PFSK-1 (cell line): ENCODE data around the gene RAB6B.

Source experiments
- FOXP2 ChIP-seq: optimal IDR thresholded peaks from 2 replicates; pipeline ENCODE3; 2011; ENCODE audit warnings: borderline replicate concordance, control low read depth, inconsistent platforms; ENCODE audit not compliant: insufficient read depth; ENCODE audit errors: extremely low read length, extremely low read depth
- POLR2AphosphoS5 ChIP-seq: IDR thresholded peaks from 2 replicates; pipeline ENCODE4 v1.6.1; 2012; ENCODE audit warnings: low read depth, mild to moderate bottlenecking, control low read depth, low read length, moderate library complexity
- REST ChIP-seq, 2 experiments: IDR thresholded peaks; 2 replicates each; pipeline versions ENCODE4 v1.6.1 to v1.8.0; 2011 to 2012; ENCODE audit warnings: low read depth in 2 of 2, low read length in 2 of 2, control low read depth in 1 of 2, inconsistent platforms in 1 of 2, mild to moderate bottlenecking in 1 of 2, moderate library complexity in 1 of 2; ENCODE audit not compliant: insufficient read depth in 1 of 2
- SIN3A ChIP-seq: IDR thresholded peaks from 2 replicates; pipeline ENCODE4 v1.6.1; 2012; ENCODE audit warnings: mild to moderate bottlenecking, low read length, moderate library complexity, borderline replicate concordance; ENCODE audit not compliant: insufficient read depth
- TAF1 ChIP-seq: IDR thresholded peaks from 2 replicates; pipeline ENCODE4 v1.6.1; 2012; ENCODE audit warnings: low read length, control low read depth, borderline replicate concordance; ENCODE audit not compliant: insufficient read depth

RAB6B gene

GRCh38 chr3:133788024-133788423 is 107.7 kb downstream of the RAB6B start:
- TF ChIP-seq FOXP2, result no peak
- no peak for TF ChIP-seq SIN3A
- no peak for TF ChIP-seq TAF1
- TF ChIP-seq POLR2AphosphoS5, result no peak

- TF ChIP-seq REST (IDR thresholded peaks at IDR 0.05; ENCODE audit: insufficient read depth in 1 of 2, low read depth in 2 of 2, low read length in 2 of 2) (no peak), FOXP2 (no peak), POLR2AphosphoS5 (no peak), TAF1 (no peak), SIN3A (no peak)
Measured at GRCh38 chr3:133783762-133784161, 111.9 kb downstream of the RAB6B start.

- no peak for TF ChIP-seq POLR2AphosphoS5
- TF ChIP-seq REST (IDR thresholded peaks at IDR 0.05; ENCODE audit: insufficient read depth in 1 of 2, low read depth in 2 of 2, low read length in 2 of 2), result no peak
- no peak for TF ChIP-seq TAF1
- no peak for TF ChIP-seq FOXP2
- no peak for TF ChIP-seq SIN3A
Measured at GRCh38 chr3:133782454-133782853, 113.2 kb downstream of the RAB6B start.

- TF ChIP-seq TAF1 (no peak), POLR2AphosphoS5 (no peak), SIN3A (no peak), FOXP2 (no peak), REST (IDR thresholded peaks at IDR 0.05; ENCODE audit: insufficient read depth in 1 of 2, low read depth in 2 of 2, low read length in 2 of 2) (no peak)
Measured at GRCh38 chr3:133781570-133781969, 114.1 kb downstream of the RAB6B start.

GRCh38 chr3:133779626-133780203 is 116.0 kb downstream of the RAB6B start:
- TF ChIP-seq POLR2AphosphoS5, result no peak
- no peak for TF ChIP-seq TAF1
- no peak for TF ChIP-seq REST (IDR thresholded peaks at IDR 0.05; ENCODE audit: insufficient read depth in 1 of 2, low read depth in 2 of 2, low read length in 2 of 2)
- no peak for TF ChIP-seq SIN3A
- TF ChIP-seq FOXP2, result no peak
